HG02938 (cell line): ENCODE data around the gene NEK3.
A peak's percentile ranks its signal among the peaks of the same experiment; 100 is the strongest.
"Not testable (repeated sequence)": the region's sequence is repeated elsewhere in the genome, so short reads cannot be mapped to it uniquely, and the experiment has no call there.

Experiments
- ATAC-seq: cut with Tn5 transposase; IDR thresholded peaks from one replicate; pipeline ENCODE4 v1.9.1; 2021; ENCODE audit warnings: mild to moderate bottlenecking, moderate library complexity; ENCODE audit not compliant: unreplicated experiment

NEK3 gene

GRCh38 chr13:52170828-52171391 is 11.5 kb upstream of the NEK3 start:
- not testable (repeated sequence) for ATAC-seq

- ATAC-seq = no peak
Measured at GRCh38 chr13:52169839-52170238, 10.4 kb upstream of the NEK3 start.

GRCh38 chr13:52165411-52165810 is 6.0 kb upstream of the NEK3 start:
- no peak for ATAC-seq

- ATAC-seq = no peak
Measured at GRCh38 chr13:52164989-52165388, 5.6 kb upstream of the NEK3 start.

GRCh38 chr13:52163878-52164277 is 4.5 kb upstream of the NEK3 start:
- not testable (repeated sequence) for ATAC-seq

- ATAC-seq = no peak
Measured at GRCh38 chr13:52162279-52163101, 3.1 kb upstream of the NEK3 start.

- no peak for ATAC-seq
Measured at GRCh38 chr13:52161181-52161646, 1.8 kb upstream of the NEK3 start.

- ATAC-seq = no peak
Measured at GRCh38 chr13:52160506-52160905, 1.1 kb upstream of the NEK3 start.

GRCh38 chr13:52160053-52160452 is 656 bp upstream of the NEK3 start:
- no peak for ATAC-seq

- ATAC-seq = no peak
Measured at GRCh38 chr13:52158629-52159158, 703 bp downstream of the NEK3 start.

GRCh38 chr13:52156724-52157261 is 2.6 kb downstream of the NEK3 start:
- no peak for ATAC-seq

- no peak for ATAC-seq
Measured at GRCh38 chr13:52155177-52155576, 4.2 kb downstream of the NEK3 start.

- ATAC-seq = no peak
Measured at GRCh38 chr13:52147225-52147624, 12.2 kb downstream of the NEK3 start.

- ATAC-seq = no peak
Measured at GRCh38 chr13:52141299-52141698, 18.1 kb downstream of the NEK3 start.

- no peak for ATAC-seq
Measured at GRCh38 chr13:52137489-52137888, 21.9 kb downstream of the NEK3 start.

- no peak for ATAC-seq
Measured at GRCh38 chr13:52136763-52137162, 22.6 kb downstream of the NEK3 start.

GRCh38 chr13:52130641-52131040 is 28.8 kb downstream of the NEK3 start:
- no peak for ATAC-seq

- ATAC-seq = peak; percentile 61
Measured at GRCh38 chr13:52128714-52129700, 30.4 kb downstream of the NEK3 start, which contains the start of gene NEK5. TSS of gene NEK5 (minus strand) at chr13:52129073. CDS start at chr13:52127482, 1,591 bp downstream.

GRCh38 chr13:52127783-52128702 is 31.4 kb downstream of the NEK3 start:
- ATAC-seq = peak; percentile 22
